Activated CD4-positive, alpha-beta T cell treated with anti-CD3 and anti-CD28 coated beads, Interleukin-2, amount 50 U/mL, for 4 hours (primary cell): ENCODE data around the gene CCNO.

Experiments
- DNase-seq, 2 experiments: peaks; one replicate each; pipeline ENCODE4 v3.0.0-alpha.2; 2020

CCNO gene, protein sequence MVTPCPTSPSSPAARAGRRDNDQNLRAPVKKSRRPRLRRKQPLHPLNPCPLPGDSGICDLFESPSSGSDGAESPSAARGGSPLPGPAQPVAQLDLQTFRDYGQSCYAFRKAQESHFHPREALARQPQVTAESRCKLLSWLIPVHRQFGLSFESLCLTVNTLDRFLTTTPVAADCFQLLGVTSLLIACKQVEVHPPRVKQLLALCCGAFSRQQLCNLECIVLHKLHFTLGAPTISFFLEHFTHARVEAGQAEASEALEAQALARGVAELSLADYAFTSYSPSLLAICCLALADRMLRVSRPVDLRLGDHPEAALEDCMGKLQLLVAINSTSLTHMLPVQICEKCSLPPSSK

GRCh38 chr5:55232985-55233928 is at the start of gene CCNO:
Gene CCNO, minus strand, starts transcription at chr5:55233608. Its CDS starts 85 bp downstream, at chr5:55233523.
- peak in 1 of 2 experiments; percentile 37 for DNase-seq

DNA sequence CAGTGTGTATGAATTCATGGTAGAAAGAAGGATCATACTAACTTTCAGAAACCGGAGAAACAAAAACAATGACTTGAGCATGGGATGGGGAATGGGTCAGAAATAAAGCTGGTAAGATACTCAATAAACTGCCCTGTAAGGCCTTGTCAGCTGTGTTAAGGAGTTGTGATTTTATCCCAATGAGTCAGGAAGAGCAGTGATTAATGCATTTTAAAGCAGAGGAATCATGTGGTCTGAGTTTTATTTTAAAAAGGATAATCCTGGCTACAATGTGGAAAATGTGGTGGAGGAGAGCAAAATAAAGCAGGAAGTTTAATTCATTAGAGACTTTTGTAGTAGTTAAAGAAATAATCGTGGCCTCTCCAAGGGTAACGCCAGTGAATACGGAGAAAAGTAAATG is 45.4 kb upstream of the CCNO start:
- DNase-seq: no peak

DNA sequence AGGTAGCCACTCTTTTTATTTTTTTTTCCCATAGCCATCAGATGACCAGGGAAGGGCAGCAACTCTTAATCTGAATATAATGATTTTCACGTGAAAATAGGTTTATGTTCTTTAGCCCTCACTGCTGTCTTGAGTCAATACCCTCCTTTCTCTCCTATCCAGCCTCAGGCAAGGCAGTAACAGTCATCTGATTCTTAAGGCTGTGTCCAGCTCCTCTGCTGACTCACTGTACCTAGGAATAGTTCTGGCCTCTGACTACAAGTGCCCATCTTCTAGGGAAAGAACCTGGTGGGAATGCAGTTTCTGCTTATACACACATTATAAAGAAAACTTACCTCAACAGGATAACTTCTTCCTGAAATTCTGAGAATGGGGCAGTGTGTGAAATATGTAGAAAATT is 43.4 kb upstream of the CCNO start:
- DNase-seq: no peak

DNA sequence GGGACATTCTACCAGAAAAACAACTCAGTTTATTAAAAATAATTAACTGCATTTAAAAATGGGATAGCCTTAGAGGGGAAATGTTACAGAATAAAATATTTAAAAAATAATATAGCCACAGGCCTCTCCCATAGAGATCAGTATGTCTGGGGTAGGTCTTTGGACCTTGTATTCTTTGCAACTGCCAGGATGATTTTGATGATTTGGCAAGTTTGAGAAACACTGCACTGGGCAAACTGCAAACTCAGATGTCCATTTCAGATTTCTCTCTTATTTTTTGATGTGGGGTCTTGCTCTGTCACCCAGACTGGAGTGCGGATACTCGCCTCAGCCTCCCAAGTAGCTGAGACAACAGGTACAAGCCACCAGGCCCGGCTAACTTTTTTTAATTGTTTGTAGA is 24.9 kb upstream of the CCNO start:
- no peak for DNase-seq

DNA sequence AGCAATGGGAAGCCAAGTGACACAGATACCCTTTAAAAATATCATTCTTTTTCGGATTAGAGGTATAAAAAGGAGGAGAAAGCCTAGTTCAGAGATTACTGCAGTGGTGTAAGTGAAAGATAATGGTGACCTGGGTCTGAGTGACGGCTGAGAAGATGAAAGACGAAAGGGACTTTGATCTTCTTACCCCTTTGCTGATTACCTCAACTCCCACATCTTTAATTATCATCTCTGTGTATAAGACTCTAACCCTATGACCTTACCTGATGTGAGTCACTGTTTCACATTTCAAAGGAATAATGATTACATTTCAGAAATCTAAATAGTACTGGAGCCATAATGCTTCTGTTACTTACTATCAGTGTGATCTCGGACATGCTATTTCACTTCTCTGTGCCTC is 21.4 kb upstream of the CCNO start:
- DNase-seq: no peak

DNA sequence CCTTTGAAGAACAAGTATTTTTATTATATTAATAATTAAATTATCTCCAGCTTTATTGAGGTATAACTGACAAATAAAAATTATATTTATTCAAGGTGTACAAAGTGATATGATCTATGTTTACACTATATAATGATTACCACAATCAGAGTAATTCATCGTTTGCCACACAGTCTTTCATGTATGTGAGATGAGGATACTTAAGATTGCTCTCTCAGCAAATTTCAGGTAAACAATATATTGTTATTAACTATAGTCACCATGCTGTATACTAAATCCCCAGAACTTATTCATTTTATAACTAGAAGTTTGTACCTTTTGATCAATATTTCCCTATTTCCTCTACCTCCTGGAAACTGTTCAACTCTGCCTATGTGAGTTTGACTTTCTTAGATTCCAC is 16.7 kb upstream of the CCNO start:
- no peak for DNase-seq

GRCh38 chr5:55241746-55242145 is 8.3 kb upstream of the CCNO start:
- DNase-seq: no peak

DNA sequence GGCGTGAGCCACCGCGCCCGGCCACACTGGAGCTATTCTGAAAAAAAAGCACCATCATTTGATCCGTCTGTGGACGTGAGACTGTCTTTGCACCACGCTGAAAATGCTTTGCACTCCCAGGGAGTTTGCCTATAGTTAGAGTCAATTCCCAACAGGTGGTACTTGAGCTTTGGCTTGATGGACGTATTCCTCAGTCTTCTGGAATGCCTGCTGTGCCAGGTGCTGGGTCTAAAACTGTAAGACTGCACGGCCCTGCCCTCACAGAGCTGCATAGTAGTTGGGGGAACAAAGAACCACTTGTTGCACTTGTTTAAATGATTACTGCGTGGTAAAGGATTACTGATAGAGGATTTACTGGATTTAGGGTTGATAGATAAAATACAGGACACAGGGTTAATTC is 3.4 kb upstream of the CCNO start:
- DNase-seq: no peak

GRCh38 chr5:55234121-55234700 is 803 bp upstream of the CCNO start:
- DNase-seq: no peak

GRCh38 chr5:55232271-55232984 is 980 bp downstream of the CCNO start:
- DNase-seq: no peak

DNA sequence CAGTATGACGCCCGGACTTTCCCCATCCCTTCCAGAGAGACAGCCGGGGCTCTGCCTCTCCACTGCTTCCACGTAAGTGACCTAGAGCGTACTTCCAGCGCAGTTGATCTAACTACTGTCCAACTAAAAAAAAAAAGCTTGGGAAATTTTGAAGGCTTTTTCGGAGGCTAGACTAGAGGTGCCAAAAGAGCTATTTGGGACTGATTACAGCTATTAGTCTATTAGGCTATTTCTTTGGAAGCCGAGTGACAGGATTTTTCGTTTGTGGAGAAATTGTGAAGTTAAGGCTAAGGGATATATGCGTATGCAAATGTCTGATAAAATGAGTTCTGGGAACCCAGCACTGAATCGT is 1.5 kb downstream of the CCNO start:
- no peak for DNase-seq

- no peak for DNase-seq
Observed at GRCh38 chr5:55231029-55231918, 2.1 kb downstream of the CCNO start.

GRCh38 chr5:55230086-55230629 is 3.2 kb downstream of the CCNO start:
- DNase-seq: no peak

DNA sequence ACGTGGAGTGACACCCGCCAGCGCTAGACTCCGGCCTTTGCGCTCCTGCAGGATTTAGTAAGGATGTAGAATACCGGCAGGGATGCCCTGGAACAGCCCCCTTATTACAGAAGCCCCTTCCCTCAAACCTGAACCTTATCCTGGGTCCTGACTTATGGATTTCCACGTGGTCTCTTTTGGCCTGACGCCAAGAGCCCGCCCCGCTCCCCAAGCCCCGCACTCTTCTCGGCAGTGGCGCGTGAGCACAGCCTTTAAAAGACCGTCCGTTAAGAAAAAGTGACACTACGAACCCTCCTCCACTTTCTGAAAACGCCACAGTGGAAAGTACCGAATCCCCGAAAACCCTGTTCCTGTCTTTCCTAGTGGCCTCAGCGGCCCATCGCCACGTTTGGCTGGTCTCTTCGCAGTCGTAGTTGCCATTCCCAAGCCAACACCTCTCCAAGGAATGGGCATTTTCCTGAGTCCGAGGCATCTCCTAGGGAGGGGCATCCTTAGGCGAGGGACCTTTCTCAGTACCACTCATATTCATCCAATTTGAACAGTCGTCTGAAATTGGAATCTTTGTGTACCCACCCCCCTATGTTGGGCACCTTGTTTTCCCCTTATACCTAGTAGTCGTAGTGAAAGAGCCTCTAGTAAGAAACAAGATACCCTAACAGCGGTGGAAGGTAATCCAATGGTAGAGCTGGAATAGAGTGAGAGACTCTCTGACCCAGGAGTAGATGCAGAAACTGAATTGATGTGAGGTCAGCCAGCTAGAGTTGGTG is 5.6 kb downstream of the CCNO start:
- DNase-seq: no peak

GRCh38 chr5:55226934-55227663 is 6.3 kb downstream of the CCNO start, which contains the start of gene MCIDAS:
Gene MCIDAS, minus strand, starts transcription at chr5:55227315. Its CDS starts 177 bp downstream, at chr5:55227138.
- DNase-seq: peak; percentile 34 to 52

GRCh38 chr5:55226027-55226933 is 7.1 kb downstream of the CCNO start:
- peak; percentile 31 to 40 for DNase-seq

DNA sequence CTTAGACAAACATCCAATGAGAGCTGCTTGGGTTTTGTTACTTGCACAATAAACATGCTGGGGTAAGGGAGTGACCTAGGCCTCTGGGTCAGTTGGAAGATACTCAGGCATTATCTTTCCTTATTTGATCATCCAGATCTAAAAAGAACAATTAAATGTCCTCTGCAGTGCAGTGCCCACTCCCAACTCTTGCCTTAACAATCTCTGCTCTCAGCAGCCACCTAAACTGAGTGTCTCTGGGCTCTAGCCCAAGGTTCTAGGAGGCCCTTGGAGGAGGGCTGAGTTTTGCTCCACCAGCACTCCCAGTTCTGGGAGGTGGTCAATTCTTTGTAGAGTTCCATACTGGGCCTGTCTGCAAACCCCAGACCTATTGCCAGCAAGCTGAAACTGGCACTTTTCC is 8.1 kb downstream of the CCNO start:
- DNase-seq: no peak

GRCh38 chr5:55223812-55224240 is 9.6 kb downstream of the CCNO start:
- no peak for DNase-seq
